B cell (primary cell): ENCODE results near the gene MISFA. TPM values are rescaled to one million over a fixed set of nuclear protein-coding genes. Genes with fewer than 3 reads are reported as not detected.
A peak's percentile ranks its signal among the peaks of the same experiment; 100 is the strongest.

Source experiments
- ATAC-seq: fragments of 200-7000 bp; cut with Tn5 transposase; one replicate; pipeline ENCODE4 v1.10.0; 2021; ENCODE audit warnings: low read depth, mild to moderate bottlenecking, moderate number of reproducible peaks, moderate library complexity
- CTCF ChIA-PET: fragments of 350-600 bp; sonication (Branson Sonifier 250); formaldehyde crosslinking; loops from one replicate; lab custom pipeline; 2021; ENCODE audit warnings: antibody characterized with exemption, inconsistent platforms; lab: Charles Lee
- POLR2A ChIA-PET: fragments of 350-600 bp; sonication (Branson Sonifier 250); formaldehyde crosslinking; loops from one replicate; lab custom pipeline; 2021; ENCODE audit warnings: antibody characterized with exemption; lab: Charles Lee
- DNase-seq: peaks from one replicate; pipeline ENCODE4 v3.0.0; 2013
- H2AFZ ChIP-seq: 2 replicates; pipeline ENCODE4 v1.6.1; 2012; ENCODE audit warnings: mild to moderate bottlenecking, low read depth, low read length; ENCODE audit not compliant: insufficient read depth, poor library complexity, severe bottlenecking
- H3K27ac ChIP-seq, 2 donors: 1 replicate in 1 of 2; 2 replicates in 1 of 2; pipeline ENCODE4 v1.5.1; 2012 to 2013; ENCODE audit warnings: low read length in 2 of 2, mild to moderate bottlenecking in 2 of 2, moderate library complexity in 1 of 2
- H3K27me3 ChIP-seq, 4 experiments: fragments of 200-600 bp in 1 of 4; sonication (generic) in 1 of 4; replicated peaks in 1 of 4; 1 replicate in 2 of 4; 2 replicates in 2 of 4; pipeline versions ENCODE4 v1.6.1 to v1.7.0; 2013 to 2016; ENCODE audit warnings: low read length in 3 of 4, mild to moderate bottlenecking in 2 of 4, mixed read lengths in 1 of 4, moderate library complexity in 1 of 4; ENCODE audit not compliant: insufficient read depth in 4 of 4, control insufficient read depth in 3 of 4; ENCODE audit errors: control extremely low read depth in 1 of 4
- H3K36me3 ChIP-seq, 2 experiments: replicated peaks in 1 of 2; 1 replicate in 1 of 2; 2 replicates in 1 of 2; pipeline versions ENCODE4 v1.6.1 to v1.7.1; 2013; ENCODE audit warnings: low read length in 1 of 2; ENCODE audit not compliant: insufficient read depth in 2 of 2, control insufficient read depth in 1 of 2; ENCODE audit errors: control extremely low read depth in 1 of 2, extremely low read depth in 1 of 2
- H3K4me1 ChIP-seq, 2 donors: fragments of 200-600 bp in 1 of 2; sonication (generic) in 1 of 2; 1 replicate in 1 of 2; 2 replicates in 1 of 2; pipeline versions ENCODE4 v1.5.1 to v1.6.1; 2013 to 2017; ENCODE audit warnings: low read length in 2 of 2; ENCODE audit not compliant: control insufficient read depth in 2 of 2, insufficient read depth in 2 of 2
- H3K4me2 ChIP-seq: replicated peaks from 2 replicates; pipeline ENCODE3; 2012; ENCODE audit warnings: mild to moderate bottlenecking, low read depth, low read length; ENCODE audit not compliant: poor library complexity, severe bottlenecking
- H3K4me3 ChIP-seq, 5 experiments: fragments of 200-600 bp in 1 of 5; sonication (generic) in 1 of 5; 1 replicate in 3 of 5; 2 replicates in 2 of 5; pipeline versions ENCODE4 v1.5.1 to v1.7.0; 2011 to 2016; ENCODE audit warnings: low read length in 4 of 5, mild to moderate bottlenecking in 4 of 5, low read depth in 2 of 5, control low read depth in 1 of 5, moderate library complexity in 1 of 5; ENCODE audit not compliant: insufficient read depth in 1 of 5; ENCODE audit errors: control extremely low read depth in 1 of 5, extremely low read depth in 1 of 5
- H3K79me2 ChIP-seq: fragments of 200-600 bp; sonication (generic); one replicate; pipeline ENCODE4 v1.6.0; 2016; ENCODE audit warnings: low read length; ENCODE audit not compliant: control insufficient read depth, insufficient read depth
- H3K9ac ChIP-seq: fragments of 200-600 bp; sonication (generic); 2 replicates; pipeline ENCODE4 v1.6.1; 2017; ENCODE audit warnings: mild to moderate bottlenecking, low read length, moderate library complexity
- H3K9me3 ChIP-seq, 3 donors: one replicate each; pipeline versions ENCODE4 v1.6.1 to v1.7.1; 2013; ENCODE audit warnings: low read length in 2 of 3; ENCODE audit not compliant: control insufficient read depth in 2 of 3, insufficient read depth in 1 of 3; ENCODE audit errors: control extremely low read depth in 1 of 3
- H4K20me1 ChIP-seq: 2 replicates; pipeline ENCODE4 v1.6.0; 2012; ENCODE audit warnings: mild to moderate bottlenecking, low read length; ENCODE audit not compliant: insufficient read depth, control insufficient read depth, poor library complexity, severe bottlenecking
- H3K27ac Mint-ChIP-seq: one replicate; pipeline ENCODE4 v1.8.0; 2021; ENCODE audit warnings: mixed read lengths
- H3K27me3 Mint-ChIP-seq: one replicate; pipeline ENCODE4 v1.8.0; 2021; ENCODE audit warnings: mixed read lengths
- H3K4me1 Mint-ChIP-seq: one replicate; pipeline ENCODE4 v1.8.0; 2021; ENCODE audit warnings: mixed read lengths
- H3K4me3 Mint-ChIP-seq: one replicate; pipeline ENCODE4 v1.8.0; 2021; ENCODE audit warnings: mixed read lengths
- H3K9me3 Mint-ChIP-seq: one replicate; pipeline ENCODE4 v1.8.0; 2022; ENCODE audit warnings: mixed read lengths; ENCODE audit not compliant: insufficient read depth
- CTCF ChIP-seq: fragments of 200-600 bp; IDR thresholded peaks from one replicate; pipeline ENCODE4 v1.8.0; 2022; ENCODE audit warnings: antibody characterized with exemption, mild to moderate bottlenecking
- EZH2 ChIP-seq: IDR thresholded peaks from 2 replicates; pipeline ENCODE4 v1.6.1; 2012; ENCODE audit warnings: borderline replicate concordance, low read depth, mild to moderate bottlenecking, moderate library complexity, low read length; ENCODE audit not compliant: insufficient read depth, poor library complexity, severe bottlenecking
- WGBS: methylation state at CpG from one replicate; pipeline ENCODE4 v1.1.5; 2013; ENCODE audit warnings: missing lambda C conversion rate; ENCODE audit not compliant: insufficient coverage; 5-methylcytosine and 5-hydroxymethylcytosine counted together
- intact Hi-C: fragments of 100-400 bp; cut with micrococcal nuclease; formaldehyde crosslinking; loops from one replicate; pipeline ENCODE4 v1.10.0; 2022
- polyA plus RNA-seq: library from polyadenylated mRNA; depleted of rRNA; stranded (reverse); fragments of >200 nt; gene quantifications from 2 replicates; pipeline ENCODE4 v1.2.3, GENCODE V29; 2012
- total RNA-seq, 2 donors: library from RNA; stranded (reverse); fragments of 120-200 nt in 1 of 2; gene quantifications; 1 replicate in 1 of 2; 2 replicates in 1 of 2; pipeline versions ENCODE4 v1.2.3 to v1.2.4, GENCODE V29; 2013 to 2022

The MISFA gene
- total and polyA plus RNA-seq, 2 donors (not counting 1 experiment from before 2014, with no cell fraction given) = 1.2 TPM; not detected in 1

GRCh38 chr11:18624161-18624560 lies 24.6 kb downstream of the MISFA start:
- 100% methylated on average over 1 of the region's 1 CpG for WGBS
- no peaks in the 10 kb centered on the region for H3K36me3 ChIP-seq
- TF ChIP-seq EZH2 = no peak
- no peak for TF ChIP-seq CTCF
- ChIA-PET POLR2A (no interaction called here), CTCF (interaction anchor here (0.8 to 1.1 kb wide), 2 partner anchors 14 to 83 kb away, joined by 3 read pairs; no protein-coding TSS in a partner anchor)
- H2AFZ ChIP-seq = no peak overlapping the region
- no peak overlapping the region for H3K27ac ChIP-seq
- Mint-ChIP-seq H3K27me3 (no peaks in the 10 kb centered on the region), H3K9me3 (peaks cover 3% of the 10 kb centered on the region), H3K4me3 (no peak overlapping the region), H3K4me1 (peaks cover 29% of the 10 kb centered on the region), H3K27ac (no peak overlapping the region)
- ATAC-seq = no peak
- H3K79me2 ChIP-seq = peaks cover 96% of the 10 kb centered on the region
- H4K20me1 ChIP-seq = peaks cover 75% of the 10 kb centered on the region
- no peak overlapping the region for H3K9ac ChIP-seq
- intact Hi-C loops = no loop called here
- no peak overlapping the region for H3K4me3 ChIP-seq
- no peaks in the 10 kb centered on the region for H3K27me3 ChIP-seq
- no peak for DNase-seq
- no peaks in the 10 kb centered on the region for H3K4me1 ChIP-seq
- peaks cover 0 to 8% (median 3%) of the 10 kb centered on the region in 3 donors for H3K9me3 ChIP-seq
- no peak overlapping the region for H3K4me2 ChIP-seq

DNA sequence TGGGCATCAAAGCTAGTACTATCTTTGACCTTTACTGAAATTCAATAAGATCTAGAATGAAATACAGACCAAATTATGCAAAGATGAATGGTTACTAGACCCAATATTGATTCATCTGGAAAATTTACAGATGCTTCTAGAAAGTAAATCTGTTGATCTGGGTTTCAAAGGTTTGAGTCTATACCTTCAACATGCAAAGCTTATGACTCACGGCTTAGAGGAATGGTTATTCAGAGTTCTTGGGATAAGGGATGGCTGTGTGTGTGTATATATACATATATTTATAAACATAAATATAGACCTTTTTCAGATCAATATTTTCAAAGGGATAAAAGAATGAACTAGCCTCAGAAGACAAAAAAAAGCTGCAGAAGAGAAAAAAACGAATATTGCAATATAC lies 33.3 kb downstream of the MISFA start:
- POLR2A ChIA-PET = no interaction called here
- peaks cover 8% of the 10 kb centered on the region for H3K27me3 Mint-ChIP-seq

More for the DNA sequence above, 33.3 kb downstream of the MISFA start:
- Histone ChIP-seq H4K20me1 (peaks cover 30% of the 10 kb centered on the region), H3K27ac (no peak overlapping the region), H3K4me1 (peaks cover 14 to 16% of the 10 kb centered on the region in 2 donors), H3K4me3 (peak overlapping the region in 1 of 5 experiments; percentile 91), H3K79me2 (peaks cover 69% of the 10 kb centered on the region), H2AFZ (no peak overlapping the region), H3K36me3 (no peaks in the 10 kb centered on the region), H3K9ac (no peak overlapping the region), H3K27me3 (no peaks in the 10 kb centered on the region), H3K4me2 (peak overlapping the region; percentile 97), H3K9me3 (no peaks in the 10 kb centered on the region)
- CTCF ChIA-PET = interaction anchor here (1.2 to 2.6 kb wide), 4 partner anchors 89 to 518 kb away, joined by 3 to 11 read pairs (median 6); no protein-coding TSS in a partner anchor
- Mint-ChIP-seq H3K4me3 (peak overlapping the region; percentile 99), H3K4me1 (peaks cover 33% of the 10 kb centered on the region), H3K9me3 (no peaks in the 10 kb centered on the region), H3K27ac (peak overlapping the region; percentile 98)
- TF ChIP-seq CTCF = no peak
- TF ChIP-seq EZH2 = no peak
- WGBS = 40% methylated on average over 1 of the region's 2 CpGs
- DNase-seq (no peak), ATAC-seq (no peak)
- intact Hi-C loops = loop anchor here (5.0 kb wide), 3 partner anchors 89 to 1729 kb away; partner anchors contain the start of genes HTATIP2 and RPS13
